ENCODE measurements around the gene C1orf232. TPM values are rescaled to one million over a fixed set of nuclear protein-coding genes. Genes with fewer than 3 reads are reported as not detected.

Gene C1orf232
- total RNA-seq, 4 donors from 2014 or later: not detected

DNA sequence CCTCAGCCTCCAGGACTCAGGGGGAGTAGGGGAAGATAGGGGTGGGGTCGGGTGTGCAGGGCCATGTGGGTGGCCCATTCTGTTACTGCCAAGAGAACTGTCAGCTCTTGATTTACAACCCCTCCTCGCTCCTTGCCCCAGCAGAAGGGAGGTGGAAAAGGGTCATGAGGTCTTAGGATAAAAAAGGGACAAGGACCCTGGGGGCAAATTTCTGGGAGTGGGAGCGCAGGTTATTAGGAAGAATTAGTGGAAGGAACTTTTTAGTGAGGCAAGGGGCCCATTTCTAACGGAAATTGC is 9.1 kb downstream of the C1orf232 start:
- no peak for TF ChIP-seq EP300 (IDR thresholded peaks at IDR 0.05; ENCODE audit: low read depth)
- intact Hi-C loops (cut with DNase I; ENCODE audit: low total_unique reads): no loop called here
- no peak overlapping the region for H3K4me3 ChIP-seq

GRCh38 chr1:26158908-26159742 is 9.6 kb downstream of the C1orf232 start, which contains the start of gene FAM110D:
TSS of gene FAM110D (plus strand) at chr1:26159079. CDS start at chr1:26161292, 2,213 bp downstream.
- TF ChIP-seq CTCF (IDR thresholded peaks at IDR 0.05) (no peak), POLR2AphosphoS5 (IDR thresholded peaks at IDR 0.05) (no peak), POLR2A (IDR thresholded peaks at IDR 0.05) (no peak), EP300 (IDR thresholded peaks at IDR 0.05; ENCODE audit: low read depth) (no peak)
- in situ Hi-C loops (cut with MboI; ENCODE audit: low pct_ligation_motif_present in 1 of 4, low pct_unique_long_range_greater_than_20kb in 1 of 4, low sequenced_read_pairs in 3 of 4): loop anchor here in 2 of 4 donors (25.0 kb wide), 1 partner anchor 122 kb away; the partner anchor contains the start of gene SLC30A2 (in 2 of the 2)
- intact Hi-C loops (cut with DNase I; ENCODE audit: low total_unique reads): no loop called here
- Histone ChIP-seq H3K4me3 (no peak within 1 kb of the TSS), H3K9me3 (no peaks in the 10 kb centered on the region), H3K4me1 (peaks cover 10 to 20% (median 17%) of the 10 kb centered on the region in 4 donors), H3K27ac (peak within 1 kb of the TSS in 2 of 4 donors; percentile 19 to 28), H3K27me3 (peaks cover 55% of the 10 kb centered on the region), H3K36me3 (no peaks in the 10 kb centered on the region)
- no peak for DNase-seq
- 64% methylated on average over 6 of the region's 6 CpGs; no CpG with 5 or more reads in 1 of the 2 donors for WGBS, 2 donors (ENCODE audit: low coverage in 1 of 2)

More for the DNA sequence above, 9.1 kb downstream of the C1orf232 start:
- in situ Hi-C loops (cut with MboI; ENCODE audit: low pct_ligation_motif_present in 1 of 4, low pct_unique_long_range_greater_than_20kb in 1 of 4, low sequenced_read_pairs in 3 of 4): loop anchor here in 2 of 4 donors (25.0 kb wide), 1 partner anchor 122 kb away; the partner anchor contains the start of gene SLC30A2 (in 2 of the 2)
- peaks cover 58% of the 10 kb centered on the region for H3K27me3 ChIP-seq
- peak overlapping the region in 2 of 4 donors; percentile 19 to 28 for H3K27ac ChIP-seq
- H3K4me1 ChIP-seq: peaks cover 10 to 23% (median 19%) of the 10 kb centered on the region in 4 donors
- 65 to 69% methylated on average over 4 of the region's 4 CpGs for WGBS, 2 donors (ENCODE audit: low coverage in 1 of 2)
- no peaks in the 10 kb centered on the region for H3K36me3 ChIP-seq
- no peaks in the 10 kb centered on the region for H3K9me3 ChIP-seq
- no peak for DNase-seq

GRCh38 chr1:26158271-26158907 is 10.4 kb downstream of the C1orf232 start:
- in situ Hi-C loops (cut with MboI; ENCODE audit: low pct_ligation_motif_present in 1 of 4, low pct_unique_long_range_greater_than_20kb in 1 of 4, low sequenced_read_pairs in 3 of 4): loop anchor here in 2 of 4 donors (25.0 kb wide), 1 partner anchor 121 kb away; the partner anchor contains the start of gene SLC30A2 (in 2 of the 2)

More at GRCh38 chr1:26158271-26158907, 10.4 kb downstream of the C1orf232 start:
- Histone ChIP-seq H3K9me3 (no peaks in the 10 kb centered on the region), H3K27ac (no peak overlapping the region), H3K4me3 (no peak overlapping the region), H3K27me3 (peaks cover 55% of the 10 kb centered on the region), H3K4me1 (peaks cover 7 to 14% (median 13%) of the 10 kb centered on the region in 4 donors), H3K36me3 (no peaks in the 10 kb centered on the region)
- intact Hi-C loops (cut with DNase I; ENCODE audit: low total_unique reads): no loop called here
- TF ChIP-seq POLR2A (IDR thresholded peaks at IDR 0.05): no peak
- no peak for TF ChIP-seq POLR2AphosphoS5 (IDR thresholded peaks at IDR 0.05)
- no peak for TF ChIP-seq CTCF (IDR thresholded peaks at IDR 0.05)
- TF ChIP-seq EP300 (IDR thresholded peaks at IDR 0.05; ENCODE audit: low read depth): no peak
- WGBS, 2 donors (ENCODE audit: low coverage in 1 of 2): 77% methylated on average over 5 of the region's 5 CpGs; no CpG with 5 or more reads in 1 of the 2 donors
- no peak for DNase-seq

Data from transverse colon (tissue), 4 donors.